CD14-positive monocyte (primary cell): ENCODE data around the gene SYCP3. TPM values are rescaled to one million over a fixed set of nuclear protein-coding genes. Genes with fewer than 3 reads are reported as not detected.

Experiments
- DNase-seq, 3 donors: peaks; one replicate each; pipeline ENCODE4 v3.0.0-alpha.2; 2011 to 2022
- H2AFZ ChIP-seq: 2 replicates; pipeline ENCODE4 v1.6.0; 2012; ENCODE audit warnings: mild to moderate bottlenecking, low read depth, low read length, inconsistent platforms; ENCODE audit not compliant: insufficient read depth, poor library complexity, severe bottlenecking
- H3K27ac ChIP-seq, 2 donors: 1 replicate in 1 of 2; 2 replicates in 1 of 2; pipeline ENCODE4 v1.5.1; 2012 to 2013; ENCODE audit warnings: low read length in 2 of 2, control low read depth in 1 of 2, inconsistent platforms in 1 of 2, low read depth in 1 of 2, mild to moderate bottlenecking in 1 of 2
- H3K27me3 ChIP-seq, 2 donors: one replicate each; pipeline versions ENCODE4 v1.6.0 to v1.6.1; 2011 to 2013; ENCODE audit warnings: low read length in 2 of 2; ENCODE audit not compliant: control insufficient read depth in 2 of 2, insufficient read depth in 2 of 2
- H3K36me3 ChIP-seq, 2 donors: replicated peaks in 1 of 2; 1 replicate in 1 of 2; 2 replicates in 1 of 2; pipeline versions ENCODE4 v1.5.1 to v1.6.1; 2012 to 2013; ENCODE audit warnings: low read length in 2 of 2, control low read depth in 1 of 2, inconsistent platforms in 1 of 2, mild to moderate bottlenecking in 1 of 2; ENCODE audit not compliant: insufficient read depth in 2 of 2, control insufficient read depth in 1 of 2
- H3K4me1 ChIP-seq, 2 donors: 1 replicate in 1 of 2; 2 replicates in 1 of 2; pipeline versions ENCODE4 v1.5.1 to v1.6.1; 2012 to 2013; ENCODE audit warnings: low read length in 2 of 2, control low read depth in 1 of 2, inconsistent platforms in 1 of 2, mild to moderate bottlenecking in 1 of 2, moderate library complexity in 1 of 2; ENCODE audit not compliant: insufficient read depth in 2 of 2, control insufficient read depth in 1 of 2
- H3K4me2 ChIP-seq: replicated peaks from 2 replicates; pipeline ENCODE3; 2012; ENCODE audit warnings: low read length, moderate library complexity, mild to moderate bottlenecking; ENCODE audit not compliant: poor library complexity, severe bottlenecking; ENCODE audit errors: extremely low read depth
- H3K4me3 ChIP-seq, 3 experiments: fragments of 200-600 bp in 1 of 3; sonication (generic) in 1 of 3; replicated peaks in 1 of 3; 1 replicate in 2 of 3; 2 replicates in 1 of 3; pipeline ENCODE4 v1.5.1; 2011 to 2013; ENCODE audit warnings: low read length in 3 of 3, mild to moderate bottlenecking in 3 of 3, control low read depth in 2 of 3, low read depth in 2 of 3, inconsistent platforms in 1 of 3, moderate library complexity in 1 of 3
- H3K79me2 ChIP-seq: 2 replicates; pipeline ENCODE4 v1.6.0; 2012; ENCODE audit warnings: mild to moderate bottlenecking, control low read depth, inconsistent platforms, low read length, moderate library complexity; ENCODE audit not compliant: insufficient read depth
- H3K9ac ChIP-seq: 2 replicates; pipeline ENCODE4 v1.6.0; 2017; ENCODE audit warnings: low read length, mild to moderate bottlenecking; ENCODE audit not compliant: insufficient read depth, poor library complexity, severe bottlenecking
- H3K9me3 ChIP-seq, 2 donors: replicated peaks in 1 of 2; 1 replicate in 1 of 2; 2 replicates in 1 of 2; pipeline versions ENCODE4 v1.5.1 to v1.6.1; 2012 to 2013; ENCODE audit warnings: low read length in 2 of 2, control low read depth in 1 of 2; ENCODE audit not compliant: control insufficient read depth in 1 of 2, insufficient read depth in 1 of 2
- H4K20me1 ChIP-seq: 2 replicates; pipeline ENCODE4 v1.6.0; 2012; ENCODE audit warnings: mild to moderate bottlenecking, low read length, control low read depth, moderate library complexity; ENCODE audit not compliant: insufficient read depth
- H3K27ac Mint-ChIP-seq, 7 donors: one replicate each; pipeline ENCODE4 v1.8.0; 2020; ENCODE audit warnings: mild to moderate bottlenecking in 7 of 7, mixed read lengths in 7 of 7, moderate library complexity in 6 of 7, inconsistent platforms in 2 of 7
- H3K27me3 Mint-ChIP-seq, 3 donors: one replicate each; pipeline ENCODE4 v1.8.0; 2021 to 2022; ENCODE audit warnings: low read depth in 3 of 3, mild to moderate bottlenecking in 3 of 3, mixed read lengths in 3 of 3, moderate library complexity in 3 of 3, inconsistent platforms in 1 of 3
- H3K36me3 Mint-ChIP-seq, 2 donors: one replicate each; pipeline ENCODE4 v1.8.0; 2020; ENCODE audit warnings: mixed read lengths in 2 of 2, inconsistent platforms in 1 of 2, mild to moderate bottlenecking in 1 of 2
- H3K4me1 Mint-ChIP-seq: one replicate; pipeline ENCODE4 v1.8.0; 2020; ENCODE audit warnings: mild to moderate bottlenecking, mixed read lengths
- H3K4me3 Mint-ChIP-seq, 2 donors: one replicate each; pipeline ENCODE4 v1.8.0; 2020; ENCODE audit warnings: mild to moderate bottlenecking in 2 of 2, mixed read lengths in 2 of 2, moderate library complexity in 1 of 2
- H3K9me3 Mint-ChIP-seq, 7 donors: one replicate each; pipeline ENCODE4 v1.8.0; 2020 to 2022; ENCODE audit warnings: mixed read lengths in 7 of 7, mild to moderate bottlenecking in 6 of 7, moderate library complexity in 6 of 7, inconsistent platforms in 2 of 7
- CTCF ChIP-seq: fragments of 200-600 bp; IDR thresholded peaks from one replicate; pipeline ENCODE4 v1.8.0; 2022; ENCODE audit warnings: antibody characterized with exemption, mild to moderate bottlenecking
- WGBS: methylation state at CpG from one replicate; pipeline ENCODE4 v1.1.5; 2013; ENCODE audit warnings: missing lambda C conversion rate; ENCODE audit not compliant: insufficient coverage; 5-methylcytosine and 5-hydroxymethylcytosine counted together
- intact Hi-C, 2 donors: fragments of 100-400 bp; cut with micrococcal nuclease; formaldehyde crosslinking; loops; one replicate each; pipeline versions ENCODE4 v1.15.0 to v1.15.1; 2023
- polyA plus RNA-seq, 3 donors: library from polyadenylated mRNA; depleted of rRNA in 1 of 3; unstranded in 2 of 3; stranded (reverse) in 1 of 3; fragments of 300-500 nt in 2 of 3; fragments of >200 nt in 1 of 3; fragmentation: Illumina TruSeq in 2 of 3; gene quantifications; 1 replicate in 2 of 3; 2 replicates in 1 of 3; pipeline ENCODE4 v1.2.3, GENCODE V29; 2012 to 2021

The SYCP3 gene
- polyA plus RNA-seq, 3 donors, result 0.15 TPM; not detected in 2

GRCh38 chr12:101722392-101722791, 16.9 kb downstream of the SYCP3 start:
- Histone ChIP-seq H3K9ac (no peak overlapping the region), H3K27me3 (no peaks in the 10 kb centered on the region), H2AFZ (no peak overlapping the region), H3K4me3 (no peak overlapping the region), H3K4me1 (no peaks in the 10 kb centered on the region), H3K79me2 (peaks cover 4% of the 10 kb centered on the region), H4K20me1 (peaks cover 2% of the 10 kb centered on the region), H3K36me3 (peaks cover 47 to 95% of the 10 kb centered on the region in 2 donors), H3K4me2 (no peak overlapping the region), H3K9me3 (no peaks in the 10 kb centered on the region), H3K27ac (no peak overlapping the region)
- intact Hi-C loops, result no loop called here
- no peaks in the 10 kb centered on the region for H3K4me1 Mint-ChIP-seq
- H3K9me3 Mint-ChIP-seq, result no peaks in the 10 kb centered on the region
- 100% methylated on average over 1 of the region's 4 CpGs for WGBS
- no peak for TF ChIP-seq CTCF
- peak overlapping the region in 1 of 7 donors; percentile 61 for H3K27ac Mint-ChIP-seq
- H3K4me3 Mint-ChIP-seq, result no peak overlapping the region
- no peak for DNase-seq
- H3K36me3 Mint-ChIP-seq, result peaks cover 49 to 60% of the 10 kb centered on the region in 2 donors
- H3K27me3 Mint-ChIP-seq, result no peaks in the 10 kb centered on the region

GRCh38 chr12:101720118-101720517, 19.1 kb downstream of the SYCP3 start:
- TF ChIP-seq CTCF, result no peak
- H2AFZ ChIP-seq, result no peak overlapping the region
- H3K4me1 Mint-ChIP-seq, result peaks cover 9% of the 10 kb centered on the region
- H3K27me3 ChIP-seq, result no peaks in the 10 kb centered on the region
- no peak overlapping the region for H3K27ac ChIP-seq
- H3K79me2 ChIP-seq, result peaks cover 20% of the 10 kb centered on the region
- H3K4me1 ChIP-seq, result peaks cover 6% of the 10 kb centered on the region in 2 donors
- H3K4me3 Mint-ChIP-seq, result no peak overlapping the region
- intact Hi-C loops, result no loop called here
- peaks cover 35 to 46% of the 10 kb centered on the region in 2 donors for H3K36me3 Mint-ChIP-seq
- no peak overlapping the region for H3K4me2 ChIP-seq
- H3K27ac Mint-ChIP-seq, result no peak overlapping the region
- H3K27me3 Mint-ChIP-seq, result no peaks in the 10 kb centered on the region
- no peak for DNase-seq
- no peaks in the 10 kb centered on the region for H3K9me3 ChIP-seq
- peaks cover 9% of the 10 kb centered on the region for H4K20me1 ChIP-seq
- peaks cover 31 to 78% of the 10 kb centered on the region in 2 donors for H3K36me3 ChIP-seq
- H3K9ac ChIP-seq, result no peak overlapping the region
- no peak overlapping the region for H3K4me3 ChIP-seq
- no peaks in the 10 kb centered on the region for H3K9me3 Mint-ChIP-seq
